AG09309 (cell line): Measurements from ENCODE around the gene STRN3.

Source experiments
- DNase-seq: peaks from one replicate; pipeline ENCODE4 v3.0.0-alpha.2; 2010; ENCODE audit warnings: low read depth
- H3K4me3 ChIP-seq: 2 replicates; pipeline ENCODE4 v1.5.1; 2011; ENCODE audit warnings: mild to moderate bottlenecking, low read depth, low read length, moderate library complexity; ENCODE audit not compliant: control insufficient read depth
- CTCF ChIP-seq: IDR thresholded peaks from 2 replicates; pipeline ENCODE4 v1.5.1; 2011; ENCODE audit warnings: mild to moderate bottlenecking, low read depth, low read length, inconsistent platforms; ENCODE audit not compliant: insufficient read depth, control insufficient read depth; ENCODE audit errors: missing control alignments

STRN3 gene

DNA sequence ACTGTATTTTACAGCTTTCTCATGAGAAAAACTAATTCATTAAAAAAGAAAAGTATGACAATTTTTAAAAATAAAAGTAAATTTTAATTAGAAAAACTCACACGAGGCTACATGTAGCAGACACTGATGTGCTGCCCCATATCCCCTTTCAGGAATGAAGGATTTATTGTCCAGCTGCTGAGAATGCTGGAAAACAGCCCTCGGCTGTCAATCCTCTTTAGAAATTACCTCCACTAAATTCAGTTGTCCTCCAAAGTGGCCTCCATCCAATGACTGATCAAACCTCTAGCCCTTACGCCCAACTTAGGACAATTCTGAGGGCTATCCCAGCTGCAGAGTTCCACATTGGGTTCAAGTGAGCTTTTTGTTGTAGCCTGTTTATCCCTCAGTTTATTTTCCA lies 30.5 kb downstream of the STRN3 start:
- TF ChIP-seq CTCF: no peak
- no peak overlapping the region for H3K4me3 ChIP-seq
- no peak for DNase-seq

DNA sequence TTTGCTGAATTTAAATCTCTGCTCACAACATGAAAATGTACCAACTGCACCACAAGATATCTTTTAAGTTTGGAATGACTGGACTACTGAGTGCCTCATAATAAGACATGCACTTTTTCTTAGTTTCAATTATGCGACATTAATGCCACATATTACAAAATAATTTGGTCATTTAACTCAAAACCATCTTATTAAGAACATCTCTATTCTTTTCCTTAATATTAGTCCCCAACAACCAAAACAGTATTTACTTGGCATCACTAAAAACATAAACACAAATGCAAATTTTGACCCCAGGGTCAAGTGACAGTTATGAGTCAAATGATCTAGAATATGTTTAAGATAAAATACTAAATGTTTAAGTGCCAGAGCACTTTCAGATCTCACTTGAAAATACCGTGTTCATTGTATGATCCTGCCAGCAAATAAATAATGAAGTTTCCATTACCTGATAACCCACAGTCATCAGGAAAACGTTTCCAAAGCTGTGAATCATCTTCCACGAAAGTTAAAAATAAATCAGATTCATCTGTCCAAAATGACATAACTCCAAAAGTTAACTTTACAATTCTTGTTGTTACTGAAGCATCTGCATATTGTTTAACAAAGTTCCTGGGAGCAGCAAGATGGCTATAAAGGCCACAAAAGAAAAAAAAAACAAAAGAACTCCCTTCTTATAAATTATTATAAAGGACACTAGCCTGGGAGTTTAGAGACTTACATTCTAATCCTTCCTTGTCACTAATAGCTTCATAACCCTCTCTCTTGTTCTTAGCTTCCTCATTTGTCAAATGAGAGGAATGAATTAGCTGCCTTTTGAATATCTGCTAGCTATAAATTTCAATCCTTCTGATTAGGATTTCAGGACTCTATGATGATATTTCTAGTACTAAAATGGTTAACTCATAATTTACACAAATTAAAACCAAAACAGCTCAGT lies 31.2 kb downstream of the STRN3 start:
- no peak for TF ChIP-seq CTCF
- peak; percentile 5 for DNase-seq

DNA sequence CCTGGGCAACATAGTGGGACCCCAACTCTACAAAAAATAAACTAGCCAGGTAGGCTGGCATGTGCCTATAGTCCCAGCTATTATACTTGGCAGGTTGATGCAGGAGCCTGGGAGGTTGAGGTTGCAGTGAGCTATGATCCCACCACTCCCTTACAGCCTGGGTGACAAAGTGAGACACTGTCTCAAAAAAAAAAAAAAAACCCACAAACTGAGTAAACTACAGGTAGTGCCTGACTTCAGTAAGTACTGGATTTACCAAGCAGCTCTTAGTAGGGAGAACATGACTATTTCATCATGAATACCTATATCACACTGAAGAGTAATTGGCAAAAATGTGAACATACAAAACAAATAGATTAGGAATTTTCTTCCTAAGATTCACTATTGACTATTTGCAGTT lies 33.1 kb downstream of the STRN3 start:
- H3K4me3 ChIP-seq: no peak overlapping the region
- no peak for TF ChIP-seq CTCF
- no peak for DNase-seq

More for the DNA sequence above, 31.2 kb downstream of the STRN3 start:
- no peak overlapping the region for H3K4me3 ChIP-seq

- H3K4me3 ChIP-seq: no peak overlapping the region
- TF ChIP-seq CTCF: no peak
Observed at GRCh38 chr14:30991408-30991807, 34.8 kb downstream of the STRN3 start.

GRCh38 chr14:30990770-30991169 lies 35.4 kb downstream of the STRN3 start:
- DNase-seq: no peak
- no peak overlapping the region for H3K4me3 ChIP-seq
- no peak for TF ChIP-seq CTCF

More at GRCh38 chr14:30991408-30991807, 34.8 kb downstream of the STRN3 start:
- DNase-seq: no peak

GRCh38 chr14:30988509-30988908 lies 37.7 kb downstream of the STRN3 start:
- TF ChIP-seq CTCF: no peak
- DNase-seq: no peak

More at GRCh38 chr14:30988509-30988908, 37.7 kb downstream of the STRN3 start:
- no peak overlapping the region for H3K4me3 ChIP-seq
